CD4-positive, alpha-beta T cell treated with Interferon alpha-2 for 1 hour (primary cell): ENCODE results near the gene DEFB131A.
"Not testable (repeated sequence)": the region's sequence is repeated elsewhere in the genome, so short reads cannot be mapped to it uniquely, and the experiment has no call there.

Experiments
- DNase-seq, 2 donors: peaks; one replicate each; pipeline ENCODE4 v3.0.0-alpha.2; 2020 to 2022

The DEFB131A gene

DNA sequence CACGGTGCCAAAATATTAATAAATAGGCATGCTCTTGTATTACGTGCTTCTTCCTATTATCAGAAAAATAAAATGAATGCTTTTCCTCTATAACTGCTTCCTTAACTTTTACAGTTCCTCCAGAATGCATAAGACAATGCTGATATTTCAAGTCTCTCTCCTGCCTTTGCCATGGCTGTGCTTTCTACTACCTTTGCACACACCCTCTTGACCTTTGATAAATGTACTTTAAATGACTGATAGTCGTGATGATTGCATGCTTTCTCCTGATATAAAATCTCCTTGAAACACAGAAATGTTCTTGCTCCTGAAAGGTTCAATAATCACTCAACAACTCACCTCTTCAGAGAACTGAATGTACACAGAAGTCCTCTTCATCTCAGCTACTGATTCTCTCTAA is at the start of gene DEFB131A:
DEFB131A (plus strand) TSS at position 301 of the 400 bp plus-strand sequence. CDS start 120 bp downstream, outside the sequence.
- DNase-seq = not testable (repeated sequence)

- not testable (repeated sequence) for DNase-seq
These were observed 38.4 kb upstream of the DEFB131A start for GRCh38 chr4:9405774-9406173.

- DNase-seq = not testable (repeated sequence)
These were observed 37.7 kb upstream of the DEFB131A start for GRCh38 chr4:9406491-9406890.

- no peak for DNase-seq
These were observed 34.4 kb upstream of the DEFB131A start for GRCh38 chr4:9409793-9410192.

- DNase-seq = not testable (repeated sequence)
These were observed 22.2 kb upstream of the DEFB131A start for GRCh38 chr4:9421884-9422455.

DNA sequence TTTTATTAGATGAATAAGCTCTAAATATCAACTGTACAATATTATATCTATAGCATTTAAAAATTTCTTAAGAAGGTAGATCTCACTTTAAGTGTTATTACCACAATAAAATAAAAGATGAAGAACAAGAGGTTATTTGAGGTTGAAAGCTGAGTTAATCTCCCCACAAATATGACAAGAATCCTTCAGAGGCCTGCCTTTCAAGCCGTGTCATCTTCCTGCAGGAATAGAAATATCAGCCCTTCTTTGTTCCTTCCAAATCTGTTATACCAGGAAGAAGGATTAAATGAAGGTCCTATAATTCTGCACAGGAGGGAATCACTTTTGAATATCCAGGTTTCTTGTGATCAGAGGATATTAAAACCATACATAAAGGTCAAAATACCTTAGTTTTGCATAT is 18.3 kb upstream of the DEFB131A start:
- DNase-seq = not testable (repeated sequence)

- DNase-seq = not testable (repeated sequence)
These were observed 14.2 kb upstream of the DEFB131A start for GRCh38 chr4:9430061-9430460.

- DNase-seq = not testable (repeated sequence)
These were observed 10.9 kb upstream of the DEFB131A start for GRCh38 chr4:9433320-9433719.

DNA sequence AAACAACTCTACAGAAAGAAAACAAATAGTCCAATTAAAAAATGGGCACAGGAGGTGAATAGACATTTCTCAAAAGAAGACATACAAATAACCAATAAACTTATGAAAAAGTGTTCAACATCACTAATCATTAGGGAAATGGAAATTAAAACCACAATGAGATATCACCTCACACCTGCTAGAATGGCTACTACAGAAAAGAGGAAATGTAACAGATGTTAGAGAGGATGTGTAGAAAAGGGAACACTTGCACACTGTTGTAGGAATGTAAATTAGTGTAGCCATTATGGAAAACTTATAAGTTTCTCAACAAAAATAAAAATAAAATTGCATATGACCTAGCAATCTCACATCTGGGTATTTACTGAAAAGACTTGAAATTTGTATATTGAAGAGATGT is 7.5 kb upstream of the DEFB131A start:
- not testable (repeated sequence) for DNase-seq

DNA sequence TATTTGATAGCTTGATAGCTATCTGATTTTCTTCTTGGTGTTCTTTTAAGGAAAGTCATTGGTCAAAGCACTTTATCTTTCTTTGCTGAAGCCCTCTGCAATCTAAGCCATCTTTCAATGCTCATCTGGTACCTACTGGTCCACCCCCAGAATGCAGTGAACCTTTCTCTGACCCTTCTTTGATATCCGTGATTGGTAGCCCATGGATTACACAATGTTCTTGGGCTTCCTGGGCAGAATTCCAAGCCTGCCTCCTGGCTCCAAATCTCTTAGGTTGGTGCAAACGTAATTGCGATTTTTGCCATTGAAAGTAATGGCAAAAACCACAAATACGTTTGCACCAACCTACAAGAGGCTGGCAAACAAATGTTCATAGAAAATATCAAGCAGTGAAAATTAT is 1.9 kb upstream of the DEFB131A start:
- DNase-seq = not testable (repeated sequence)

- DNase-seq = not testable (repeated sequence)
These were observed 467 bp downstream of the DEFB131A start for GRCh38 chr4:9444681-9445080.

- DNase-seq = not testable (repeated sequence)
These were observed 8.0 kb downstream of the DEFB131A start for GRCh38 chr4:9452251-9452650.

DNA sequence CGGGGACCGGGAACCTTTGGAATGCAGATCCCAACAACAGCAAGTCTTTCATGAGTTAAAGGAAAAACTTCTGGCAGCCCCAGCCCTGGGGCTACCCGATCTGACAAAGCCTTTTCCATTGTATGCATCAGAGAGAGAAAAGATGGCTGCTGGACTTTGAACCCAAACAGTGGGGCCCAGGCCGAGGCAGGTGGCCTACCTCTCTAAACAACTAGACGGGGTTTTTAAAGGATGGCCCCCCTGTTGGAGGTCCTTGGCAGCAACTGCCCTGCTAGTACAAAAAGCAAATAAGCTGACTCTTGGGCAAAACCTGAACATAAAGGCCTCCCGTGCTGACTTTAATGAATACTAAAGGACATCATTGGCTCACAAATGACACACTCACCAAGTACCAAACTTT is 10.1 kb downstream of the DEFB131A start:
- DNase-seq = not testable (repeated sequence)

DNA sequence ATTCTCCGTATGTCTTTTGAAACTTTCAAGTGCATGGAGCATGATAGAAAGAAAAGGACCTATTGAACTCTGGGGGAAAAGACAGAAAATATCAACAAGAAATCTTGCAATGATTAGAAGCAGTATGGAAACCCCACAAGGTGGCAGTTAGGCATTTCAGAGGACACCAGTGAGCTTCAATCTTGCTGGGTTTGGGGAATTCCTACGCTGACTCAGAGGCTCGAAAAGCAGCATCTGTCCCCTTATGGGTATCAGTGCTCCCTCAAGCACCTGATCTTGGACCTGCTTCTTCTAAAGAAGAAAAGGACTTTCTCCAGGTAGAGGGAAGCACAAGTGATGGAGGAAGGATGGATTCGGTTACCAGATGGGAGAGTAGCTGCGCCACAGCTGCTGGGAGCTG is 10.8 kb downstream of the DEFB131A start:
- DNase-seq = not testable (repeated sequence)

GRCh38 chr4:9479466-9479865 is 35.3 kb downstream of the DEFB131A start:
- DNase-seq = not testable (repeated sequence)

- not testable (repeated sequence) for DNase-seq
These were observed 35.9 kb downstream of the DEFB131A start for GRCh38 chr4:9480066-9480465.

DNA sequence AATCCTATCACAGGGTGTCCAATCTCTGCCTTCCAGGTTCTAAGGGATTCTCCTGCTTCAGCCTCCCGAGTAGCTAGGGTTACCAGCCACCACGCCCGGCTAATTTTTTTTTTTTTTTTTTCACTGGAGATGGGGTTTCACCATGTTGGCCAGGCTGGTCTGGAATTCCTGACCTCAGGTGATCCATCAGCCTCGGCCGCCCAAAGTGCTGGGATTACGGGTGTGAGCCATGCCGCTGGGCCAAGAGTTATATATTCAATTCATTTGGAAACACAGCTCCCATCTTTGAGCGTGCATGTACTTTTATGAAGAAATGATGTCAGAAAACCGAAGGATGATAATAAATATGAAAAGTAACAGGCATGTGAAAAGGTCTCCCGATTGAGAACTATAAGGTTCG is 38.7 kb downstream of the DEFB131A start:
- not testable (repeated sequence) for DNase-seq

- not testable (repeated sequence) for DNase-seq
These were observed 39.5 kb downstream of the DEFB131A start for GRCh38 chr4:9483682-9484081.

DNA sequence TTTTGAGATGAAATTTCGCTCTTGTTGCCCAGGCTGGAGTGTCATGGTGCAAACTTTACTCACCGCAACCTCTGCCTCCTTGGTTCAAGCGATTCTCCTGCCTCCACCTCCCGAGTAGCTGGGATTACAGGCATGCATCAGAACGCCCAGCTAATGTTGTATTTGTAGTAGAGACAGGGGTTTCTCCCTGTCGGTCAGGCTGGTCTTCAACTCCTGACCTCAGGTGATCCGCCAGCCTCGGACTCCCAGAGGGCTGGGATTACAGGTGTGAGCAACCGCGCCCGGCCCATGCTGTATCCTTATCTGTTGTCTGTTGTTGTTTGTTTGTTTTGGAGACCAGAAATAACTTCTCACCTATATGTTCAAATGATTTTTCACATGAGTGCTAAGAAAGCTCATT is 42.7 kb downstream of the DEFB131A start:
- DNase-seq = not testable (repeated sequence)

GRCh38 chr4:9488796-9489195 is 44.6 kb downstream of the DEFB131A start:
- not testable (repeated sequence) for DNase-seq

GRCh38 chr4:9490496-9490895 is 46.3 kb downstream of the DEFB131A start:
- DNase-seq = not testable (repeated sequence)

DNA sequence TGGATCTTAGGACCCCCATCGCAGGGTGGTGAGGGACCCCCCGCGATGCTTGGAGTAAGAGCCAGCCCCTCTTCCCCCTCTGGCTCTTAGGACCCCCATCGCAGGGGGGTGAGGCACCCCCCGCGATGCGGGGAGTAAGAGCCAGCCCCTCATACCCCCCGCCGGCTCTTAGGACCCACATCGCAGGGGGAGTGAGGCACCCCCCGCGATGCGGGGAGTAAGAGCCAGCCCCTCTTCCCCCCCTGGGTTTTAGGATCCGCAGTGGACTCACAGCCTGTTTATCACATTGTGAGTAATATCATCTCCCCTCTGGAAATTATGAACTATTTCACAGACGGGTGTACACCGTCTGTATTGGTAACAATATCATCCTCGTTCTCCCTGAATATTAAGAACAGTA is 46.8 kb downstream of the DEFB131A start:
- DNase-seq = not testable (repeated sequence)

DNA sequence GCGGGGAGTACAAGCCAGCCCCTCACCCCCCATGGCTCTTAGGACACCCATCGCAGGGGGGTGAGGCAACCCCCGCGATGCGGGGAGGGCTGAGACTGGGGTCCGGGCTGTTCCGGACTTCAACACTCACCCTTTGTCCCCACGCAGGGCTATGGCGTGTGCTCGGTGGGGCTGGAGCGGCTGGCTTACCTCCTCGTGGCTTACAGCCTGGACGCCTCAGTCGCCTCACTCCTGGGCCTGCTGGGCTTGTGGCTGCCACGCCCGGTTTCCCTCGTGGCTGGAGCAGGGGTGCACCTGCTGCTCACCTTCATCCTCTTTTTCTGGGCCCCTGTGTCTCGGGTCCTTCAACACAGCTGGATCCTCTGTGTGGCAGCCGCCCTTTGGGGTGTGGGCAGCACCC is 49.4 kb downstream of the DEFB131A start:
- not testable (repeated sequence) for DNase-seq

DNA sequence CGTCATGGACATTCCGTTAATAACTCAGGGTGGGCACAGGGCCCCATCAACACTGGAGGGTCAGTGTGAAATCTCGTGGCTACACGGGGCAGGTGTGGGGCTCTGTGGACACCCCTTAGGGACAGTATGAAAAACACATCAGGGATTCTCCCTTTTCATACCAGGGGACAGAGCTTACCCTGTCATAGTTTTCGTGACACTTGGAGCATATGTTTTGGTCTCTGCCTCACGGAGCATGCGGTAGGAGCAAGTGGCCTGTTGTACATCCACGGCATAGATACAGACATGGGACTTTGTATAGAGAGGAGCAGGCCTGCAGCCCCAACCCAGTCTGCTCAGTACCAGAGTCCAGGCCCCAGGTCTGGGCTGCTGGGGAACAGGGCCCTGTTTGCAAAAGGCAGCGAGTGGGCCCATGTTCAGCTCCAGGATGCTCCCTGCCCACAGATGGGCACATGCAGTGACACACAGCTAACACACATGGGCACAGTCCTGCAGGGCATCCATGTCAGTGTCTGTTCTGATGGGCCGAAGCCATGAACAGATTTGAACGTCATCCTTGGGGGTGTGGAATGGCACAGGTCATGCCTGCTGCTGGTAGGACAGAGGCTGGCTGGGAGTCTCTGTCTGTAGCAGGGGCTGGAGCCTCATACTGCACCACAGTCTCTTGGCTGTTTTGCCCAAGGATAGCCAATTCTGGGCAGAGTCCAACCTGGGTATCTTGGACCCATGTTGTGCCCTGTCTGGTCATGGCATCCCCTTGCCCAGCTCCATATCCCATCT is 50.2 kb downstream of the DEFB131A start:
- DNase-seq = not testable (repeated sequence)
